Adrenal gland (tissue), 12 donors: ENCODE results near the gene PLCB1. TPM values are rescaled to one million over a fixed set of nuclear protein-coding genes. Genes with fewer than 3 reads are reported as not detected.

Experiments
- DNase-seq, 7 donors: peaks; one replicate each; pipeline ENCODE4 v3.0.0-alpha.2; 2019 to 2020
- H3K27ac ChIP-seq, 5 donors: fragments of 200-600 bp; sonication (generic) in 4 of 5; 1 replicate in 3 of 5; 2 replicates in 2 of 5; pipeline versions ENCODE4 v1.5.1 to v1.8.0; 2016 to 2020; ENCODE audit warnings: mild to moderate bottlenecking in 1 of 5
- H3K27me3 ChIP-seq: fragments of 200-600 bp; 2 replicates; pipeline ENCODE4 v1.8.0; 2021
- H3K36me3 ChIP-seq, 2 donors: fragments of 200-600 bp; replicated peaks in 1 of 2; 1 replicate in 1 of 2; 2 replicates in 1 of 2; pipeline versions ENCODE4 v1.5.1 to v1.8.0; 2018 to 2022
- H3K4me1 ChIP-seq, 2 donors: fragments of 200-600 bp; replicated peaks in 1 of 2; 1 replicate in 1 of 2; 2 replicates in 1 of 2; pipeline versions ENCODE4 v1.5.1 to v1.8.0; 2018 to 2021
- H3K4me3 ChIP-seq, 4 donors: fragments of 200-600 bp; sonication (generic) in 3 of 4; one replicate each; pipeline ENCODE4 v1.5.1; 2016 to 2018
- H3K9me3 ChIP-seq, 3 donors: fragments of 200-600 bp; sonication (generic) in 1 of 3; replicated peaks in 1 of 3; 1 replicate in 2 of 3; 2 replicates in 1 of 3; pipeline versions ENCODE4 v1.5.1 to v1.8.0; 2016 to 2021
- POLR2A ChIP-seq, 2 donors: fragments of 450-650 bp; IDR thresholded peaks; one replicate each; pipeline ENCODE4 v1.6.1; 2017; ENCODE audit warnings: antibody characterized with exemption in 2 of 2, mild to moderate bottlenecking in 2 of 2, moderate library complexity in 1 of 2
- WGBS, 4 donors: extraction: QIAGEN DNeasy Blood & Tissue Kit in 2 of 4; methylation state at CpG; one replicate each; pipeline versions ENCODE4 v1.1.5 to v1.1.7; 2013 to 2017; 5-methylcytosine and 5-hydroxymethylcytosine counted together
- intact Hi-C, 2 donors: fragments of 100-400 bp; cut with DNase I; formaldehyde crosslinking; loops; one replicate each; pipeline versions ENCODE4 v1.14.1 to v1.15.0; 2022 to 2023
- polyA plus RNA-seq, 3 donors: library from polyadenylated mRNA; stranded (reverse); fragments of 200-250 nt in 2 of 3; fragments of 350-450 nt in 1 of 3; fragmentation: Illumina TruSeq in 1 of 3; extraction: RNeasy Lipid Tissue Mini Kit (QIAGEN cat#74804) in 1 of 3; gene quantifications; one replicate each; pipeline ENCODE4 v1.2.3, GENCODE V29; 2013 to 2014
- total RNA-seq, 9 donors: library from RNA; depleted of rRNA in 4 of 9; stranded (reverse); fragments of >200 nt in 4 of 9; fragments of 120-200 nt in 1 of 9; fragmentation: NEBNext Ultra II Directional in 1 of 9; extraction: Animal tissue kit (Norgen Biotek cat#: 25700) in 1 of 9; gene quantifications; one replicate each; pipeline versions ENCODE4 v1.1.0 to v1.2.4, GENCODE V29; 2013 to 2023
- TF ChIP-seq, protein P1 (sequence below), 6 experiments: fragments of 450-650 bp in 4 of 6; fragments of 200-600 bp in 2 of 6; sonication (generic) in 1 of 6; IDR thresholded peaks; 1 replicate in 5 of 6; 2 replicates in 1 of 6; pipeline versions ENCODE4 v1.5.1 to v1.8.0; 2016 to 2021; ENCODE audit warnings: antibody characterized with exemption in 6 of 6, mild to moderate bottlenecking in 2 of 6, moderate library complexity in 1 of 6
- donor health status: healthy with polysubstance abuse.
- donor health status: Bipolar disorder and iron deficiency.
- donor health status: DM: yes; HTN: yes; CAD: no.
- donor health status: DM: no; HTN: no; CAD: no.
- donor health status: DM: no; HTN: no; CAD: no.
- donor health status: DM: yes; HTN: yes; CAD: no.

Gene PLCB1
- total and polyA plus RNA-seq, 12 donors, result 7.7 to 56.6 (median 27.9) TPM

GRCh38 chr20:8562356-8562755, 430.3 kb downstream of the PLCB1 start:
- no peaks in the 10 kb centered on the region for H3K36me3 ChIP-seq
- no peak for TF ChIP-seq POLR2A (IDR thresholded peaks at IDR 0.05)
- TF ChIP-seq, protein P1, sequence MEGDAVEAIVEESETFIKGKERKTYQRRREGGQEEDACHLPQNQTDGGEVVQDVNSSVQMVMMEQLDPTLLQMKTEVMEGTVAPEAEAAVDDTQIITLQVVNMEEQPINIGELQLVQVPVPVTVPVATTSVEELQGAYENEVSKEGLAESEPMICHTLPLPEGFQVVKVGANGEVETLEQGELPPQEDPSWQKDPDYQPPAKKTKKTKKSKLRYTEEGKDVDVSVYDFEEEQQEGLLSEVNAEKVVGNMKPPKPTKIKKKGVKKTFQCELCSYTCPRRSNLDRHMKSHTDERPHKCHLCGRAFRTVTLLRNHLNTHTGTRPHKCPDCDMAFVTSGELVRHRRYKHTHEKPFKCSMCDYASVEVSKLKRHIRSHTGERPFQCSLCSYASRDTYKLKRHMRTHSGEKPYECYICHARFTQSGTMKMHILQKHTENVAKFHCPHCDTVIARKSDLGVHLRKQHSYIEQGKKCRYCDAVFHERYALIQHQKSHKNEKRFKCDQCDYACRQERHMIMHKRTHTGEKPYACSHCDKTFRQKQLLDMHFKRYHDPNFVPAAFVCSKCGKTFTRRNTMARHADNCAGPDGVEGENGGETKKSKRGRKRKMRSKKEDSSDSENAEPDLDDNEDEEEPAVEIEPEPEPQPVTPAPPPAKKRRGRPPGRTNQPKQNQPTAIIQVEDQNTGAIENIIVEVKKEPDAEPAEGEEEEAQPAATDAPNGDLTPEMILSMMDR (IDR thresholded peaks at IDR 0.05), result no peak
- no peaks in the 10 kb centered on the region for H3K27me3 ChIP-seq
- H3K4me1 ChIP-seq, result no peaks in the 10 kb centered on the region
- intact Hi-C loops, result no loop called here
- WGBS, 4 donors, result 91 to 95% (median 93%) methylated on average over 3 of the region's 3 CpGs
- H3K27ac ChIP-seq, result no peak overlapping the region
- no peak overlapping the region for H3K4me3 ChIP-seq
- DNase-seq, result no peak
- peaks cover 0 to 4% (median 0%) of the 10 kb centered on the region in 3 donors for H3K9me3 ChIP-seq

DNA sequence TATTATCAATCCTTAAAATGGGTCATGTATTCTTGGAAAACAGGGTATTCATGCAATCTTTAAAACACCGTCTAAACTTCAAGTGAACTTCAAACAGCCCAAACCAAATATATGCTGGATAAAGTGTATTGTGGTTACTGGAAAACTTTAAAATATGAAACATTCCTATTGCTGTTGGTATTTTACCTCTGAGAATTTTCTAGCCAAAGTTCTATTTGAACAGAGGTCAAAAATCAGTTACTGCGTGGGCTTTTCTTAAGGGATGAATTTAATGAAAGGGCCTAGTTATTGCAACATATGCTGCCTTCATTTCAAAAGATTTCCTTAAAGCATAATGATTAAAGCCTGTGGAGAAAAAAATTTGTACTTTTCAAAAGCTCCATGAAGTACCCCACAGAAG, 436.0 kb downstream of the PLCB1 start:
- intact Hi-C loops, result no loop called here
- Histone ChIP-seq H3K27me3 (no peaks in the 10 kb centered on the region), H3K4me3 (no peak overlapping the region), H3K36me3 (no peaks in the 10 kb centered on the region), H3K9me3 (no peaks in the 10 kb centered on the region), H3K4me1 (no peaks in the 10 kb centered on the region), H3K27ac (no peak overlapping the region)
- no peak for DNase-seq
- no peak for TF ChIP-seq POLR2A (IDR thresholded peaks at IDR 0.05)
- TF ChIP-seq, protein P1 (IDR thresholded peaks at IDR 0.05), result no peak
- 80 to 86% (median 84%) methylated on average over 2 of the region's 2 CpGs for WGBS, 4 donors

DNA sequence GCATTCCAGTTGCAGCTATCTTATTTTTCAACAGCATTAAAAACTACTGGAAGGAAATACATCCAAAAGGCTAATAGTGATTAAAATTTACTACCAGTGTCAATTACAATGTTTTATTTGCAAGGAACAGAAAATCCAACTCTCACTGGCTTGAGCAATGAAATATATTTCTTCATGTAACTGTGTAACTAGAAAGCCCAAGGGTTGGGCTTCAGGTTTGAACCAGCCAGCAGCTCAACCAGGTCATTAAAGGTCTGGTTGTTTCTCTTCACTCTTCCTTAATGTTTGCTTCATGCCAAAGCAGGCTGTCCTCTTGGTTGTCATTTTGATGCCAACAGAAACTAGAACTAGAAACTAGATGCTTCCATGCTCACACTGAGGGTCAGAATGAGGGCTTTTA, 437.7 kb downstream of the PLCB1 start:
- Histone ChIP-seq H3K4me3 (no peak overlapping the region), H3K9me3 (no peaks in the 10 kb centered on the region), H3K36me3 (no peaks in the 10 kb centered on the region), H3K27me3 (no peaks in the 10 kb centered on the region), H3K27ac (no peak overlapping the region), H3K4me1 (no peaks in the 10 kb centered on the region)
- intact Hi-C loops, result no loop called here
- TF ChIP-seq, protein P1 (IDR thresholded peaks at IDR 0.05), result no peak
- TF ChIP-seq POLR2A (IDR thresholded peaks at IDR 0.05), result no peak
- DNase-seq, result no peak

- no peak for DNase-seq
- TF ChIP-seq POLR2A (IDR thresholded peaks at IDR 0.05), result no peak
- TF ChIP-seq, protein P1 (IDR thresholded peaks at IDR 0.05), result no peak
- Histone ChIP-seq H3K4me3 (no peak overlapping the region), H3K36me3 (no peaks in the 10 kb centered on the region), H3K27me3 (no peaks in the 10 kb centered on the region), H3K4me1 (no peaks in the 10 kb centered on the region), H3K9me3 (no peaks in the 10 kb centered on the region), H3K27ac (no peak overlapping the region)
- 63 to 91% (median 73%) methylated on average over 2 of the region's 2 CpGs for WGBS, 4 donors
- intact Hi-C loops, result no loop called here
These were observed 439.5 kb downstream of the PLCB1 start for GRCh38 chr20:8571611-8572010.
